Neural cell (in vitro differentiated cells): ENCODE data around the gene CEMIP.

Experiments used
- CTCF ChIP-seq: fragments of 450-650 bp; IDR thresholded peaks from 2 replicates; pipeline ENCODE4 v1.5.1; 2014; ENCODE audit warnings: antibody characterized with exemption, mild to moderate bottlenecking, moderate library complexity; ENCODE audit not compliant: poor library complexity, severe bottlenecking
- EP300 ChIP-seq: fragments of 450-650 bp; conservative IDR thresholded peaks from 2 replicates; pipeline ENCODE4 v1.6.1; 2014; ENCODE audit warnings: antibody characterized with exemption, mild to moderate bottlenecking, moderate library complexity; ENCODE audit not compliant: poor library complexity, severe bottlenecking
- EZH2 ChIP-seq: fragments of 200-600, 300-800 bp; shearing (Covaris generic), sonication (generic); IDR thresholded peaks from 2 replicates; pipeline ENCODE4 v1.6.1; 2014; ENCODE audit warnings: antibody characterized with exemption, low read length, borderline replicate concordance, mild to moderate bottlenecking; ENCODE audit not compliant: insufficient read depth, poor library complexity, severe bottlenecking
- MXI1 ChIP-seq: fragments of 450-650 bp; conservative IDR thresholded peaks from 2 replicates; pipeline ENCODE4 v1.6.1; 2014; ENCODE audit warnings: antibody characterized with exemption, mild to moderate bottlenecking; ENCODE audit not compliant: poor library complexity, severe bottlenecking
- POLR2AphosphoS5 ChIP-seq: IDR thresholded peaks from 2 replicates; pipeline ENCODE4 v1.6.1; 2012
- RAD21 ChIP-seq: fragments of 450-650 bp; conservative IDR thresholded peaks from 2 replicates; pipeline ENCODE4 v1.6.1; 2014; ENCODE audit warnings: antibody characterized with exemption, mild to moderate bottlenecking, moderate library complexity
- SMC3 ChIP-seq: fragments of 450-650 bp; conservative IDR thresholded peaks from 2 replicates; pipeline ENCODE4 v1.6.1; 2014; ENCODE audit warnings: antibody characterized with exemption, mild to moderate bottlenecking, moderate library complexity; ENCODE audit not compliant: poor library complexity
- TAF1 ChIP-seq: IDR thresholded peaks from 2 replicates; pipeline ENCODE4 v1.6.1; 2012; ENCODE audit warnings: low read depth
- TF ChIP-seq, protein P1 (sequence below): IDR thresholded peaks from 2 replicates; pipeline ENCODE4 v1.6.1; 2012; ENCODE audit warnings: borderline replicate concordance

GRCh38 chr15:80789296-80789695 lies 10.1 kb downstream of the CEMIP start:
- TF ChIP-seq RAD21: no peak
- no peak for TF ChIP-seq CTCF
- TF ChIP-seq POLR2AphosphoS5: no peak
- no peak for TF ChIP-seq SMC3
- TF ChIP-seq EZH2: no peak
- no peak for TF ChIP-seq MXI1
- TF ChIP-seq, protein P1, sequence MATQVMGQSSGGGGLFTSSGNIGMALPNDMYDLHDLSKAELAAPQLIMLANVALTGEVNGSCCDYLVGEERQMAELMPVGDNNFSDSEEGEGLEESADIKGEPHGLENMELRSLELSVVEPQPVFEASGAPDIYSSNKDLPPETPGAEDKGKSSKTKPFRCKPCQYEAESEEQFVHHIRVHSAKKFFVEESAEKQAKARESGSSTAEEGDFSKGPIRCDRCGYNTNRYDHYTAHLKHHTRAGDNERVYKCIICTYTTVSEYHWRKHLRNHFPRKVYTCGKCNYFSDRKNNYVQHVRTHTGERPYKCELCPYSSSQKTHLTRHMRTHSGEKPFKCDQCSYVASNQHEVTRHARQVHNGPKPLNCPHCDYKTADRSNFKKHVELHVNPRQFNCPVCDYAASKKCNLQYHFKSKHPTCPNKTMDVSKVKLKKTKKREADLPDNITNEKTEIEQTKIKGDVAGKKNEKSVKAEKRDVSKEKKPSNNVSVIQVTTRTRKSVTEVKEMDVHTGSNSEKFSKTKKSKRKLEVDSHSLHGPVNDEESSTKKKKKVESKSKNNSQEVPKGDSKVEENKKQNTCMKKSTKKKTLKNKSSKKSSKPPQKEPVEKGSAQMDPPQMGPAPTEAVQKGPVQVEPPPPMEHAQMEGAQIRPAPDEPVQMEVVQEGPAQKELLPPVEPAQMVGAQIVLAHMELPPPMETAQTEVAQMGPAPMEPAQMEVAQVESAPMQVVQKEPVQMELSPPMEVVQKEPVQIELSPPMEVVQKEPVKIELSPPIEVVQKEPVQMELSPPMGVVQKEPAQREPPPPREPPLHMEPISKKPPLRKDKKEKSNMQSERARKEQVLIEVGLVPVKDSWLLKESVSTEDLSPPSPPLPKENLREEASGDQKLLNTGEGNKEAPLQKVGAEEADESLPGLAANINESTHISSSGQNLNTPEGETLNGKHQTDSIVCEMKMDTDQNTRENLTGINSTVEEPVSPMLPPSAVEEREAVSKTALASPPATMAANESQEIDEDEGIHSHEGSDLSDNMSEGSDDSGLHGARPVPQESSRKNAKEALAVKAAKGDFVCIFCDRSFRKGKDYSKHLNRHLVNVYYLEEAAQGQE: no peak
- no peak for TF ChIP-seq EP300
- TF ChIP-seq TAF1: no peak
